Fibroblast of skin of right quadriceps (primary cell): ENCODE measurements around the gene FAM151B.
A peak's percentile ranks its signal among the peaks of the same experiment; 100 is the strongest.
"Not testable (repeated sequence)": the region's sequence is repeated elsewhere in the genome, so short reads cannot be mapped to it uniquely, and the experiment has no call there.

Source experiments
- DNase-seq: peaks from one replicate; pipeline ENCODE4 v3.0.0-alpha.2; 2013

Gene FAM151B

GRCh38 chr5:80487829-80488721, at the start of gene FAM151B:
Gene FAM151B, plus strand, starts transcription at chr5:80488100. Its CDS starts 24 bp downstream, at chr5:80488124.
- peak; percentile 86 for DNase-seq

- no peak for DNase-seq
Measured at GRCh38 chr5:80438739-80439138, 49.2 kb upstream of the FAM151B start.

GRCh38 chr5:80439213-80439612, 48.7 kb upstream of the FAM151B start:
- DNase-seq, result no peak

GRCh38 chr5:80442742-80443141, 45.2 kb upstream of the FAM151B start:
- DNase-seq, result no peak

GRCh38 chr5:80453366-80453765, 34.5 kb upstream of the FAM151B start:
- DNase-seq, result no peak

- DNase-seq, result no peak
Measured at GRCh38 chr5:80463269-80463668, 24.6 kb upstream of the FAM151B start.

- DNase-seq, result peak; percentile 38
Measured at GRCh38 chr5:80466669-80467485, 21.0 kb upstream of the FAM151B start.

- DNase-seq, result no peak
Measured at GRCh38 chr5:80468131-80468530, 19.8 kb upstream of the FAM151B start.

- not testable (repeated sequence) for DNase-seq
Measured at GRCh38 chr5:80470631-80471030, 17.3 kb upstream of the FAM151B start.

GRCh38 chr5:80474929-80475328, 13.0 kb upstream of the FAM151B start:
- no peak for DNase-seq

GRCh38 chr5:80479713-80480112, 8.2 kb upstream of the FAM151B start:
- no peak for DNase-seq

GRCh38 chr5:80480354-80480753, 7.5 kb upstream of the FAM151B start:
- no peak for DNase-seq

GRCh38 chr5:80481019-80481893, 6.6 kb upstream of the FAM151B start:
- peak; percentile 55 for DNase-seq

GRCh38 chr5:80482578-80482977, 5.3 kb upstream of the FAM151B start:
- DNase-seq, result no peak

- DNase-seq, result no peak
Measured at GRCh38 chr5:80483636-80484232, 4.2 kb upstream of the FAM151B start.

GRCh38 chr5:80487444-80487828, 464 bp upstream of the FAM151B start:
- no peak for DNase-seq

- no peak for DNase-seq
Measured at GRCh38 chr5:80491296-80491695, 3.4 kb downstream of the FAM151B start.

GRCh38 chr5:80492741-80493140, 4.8 kb downstream of the FAM151B start:
- no peak for DNase-seq

- DNase-seq, result peak; percentile 52
Measured at GRCh38 chr5:80493443-80493842, 5.5 kb downstream of the FAM151B start.

- no peak for DNase-seq
Measured at GRCh38 chr5:80495891-80496290, 8.0 kb downstream of the FAM151B start.

- no peak for DNase-seq
Measured at GRCh38 chr5:80502800-80503199, 14.9 kb downstream of the FAM151B start.

GRCh38 chr5:80503641-80504040, 15.7 kb downstream of the FAM151B start:
- DNase-seq, result no peak
